Posterior vena cava (tissue), 2 donors: ENCODE results near the gene MAP3K4. TPM values are rescaled to one million over a fixed set of nuclear protein-coding genes. Genes with fewer than 3 reads are reported as not detected.
"Not testable (repeated sequence)": the region's sequence is repeated elsewhere in the genome, so short reads cannot be mapped to it uniquely, and the experiment has no call there.

Experiments
- DNase-seq: peaks from one replicate; pipeline ENCODE4 v3.0.0-alpha.2; 2020; ENCODE audit warnings: low spot score
- intact Hi-C, 2 donors: fragments of 100-400 bp; cut with DNase I; formaldehyde crosslinking; loops; one replicate each; pipeline versions ENCODE4 v1.14.1 to v1.14.2; 2022 to 2023
- total RNA-seq, 2 donors: library from RNA; stranded (reverse); fragmentation: NEBNext Ultra II Directional; extraction: Animal tissue kit (Norgen Biotek cat#: 25700); gene quantifications; one replicate each; pipeline ENCODE4 v1.2.1, GENCODE V29; 2021
- donor health status: DM: yes; HTN: yes; CAD: no.
- donor health status: DM: yes; HTN: yes; CAD: no.

The MAP3K4 gene
- total RNA-seq, 2 donors from 2014 or later: 34.3 to 45.4 TPM

- intact Hi-C loops: no loop called here
- no peak for DNase-seq
These were observed 116.5 kb downstream of the MAP3K4 start for GRCh38 chr6:161107779-161108730.

GRCh38 chr6:161108916-161109315, 117.3 kb downstream of the MAP3K4 start:
- no peak for DNase-seq
- intact Hi-C loops: no loop called here

- intact Hi-C loops: no loop called here
- DNase-seq: no peak
These were observed 117.8 kb downstream of the MAP3K4 start for GRCh38 chr6:161109366-161109765.

GRCh38 chr6:161110028-161110779, 118.6 kb downstream of the MAP3K4 start:
- intact Hi-C loops: no loop called here
- DNase-seq: no peak

GRCh38 chr6:161111261-161111660, 119.7 kb downstream of the MAP3K4 start:
- intact Hi-C loops: no loop called here
- DNase-seq: no peak

GRCh38 chr6:161115468-161115867, 123.9 kb downstream of the MAP3K4 start:
- no peak for DNase-seq
- intact Hi-C loops: no loop called here

GRCh38 chr6:161116554-161116953, 125.0 kb downstream of the MAP3K4 start:
- intact Hi-C loops: no loop called here
- DNase-seq: no peak

GRCh38 chr6:161117308-161117707, 125.7 kb downstream of the MAP3K4 start:
- no peak for DNase-seq
- intact Hi-C loops: no loop called here

- intact Hi-C loops: no loop called here
- no peak for DNase-seq
These were observed 126.4 kb downstream of the MAP3K4 start for GRCh38 chr6:161117942-161118341.

- intact Hi-C loops, DNase-seq: not testable (repeated sequence)
These were observed 131.8 kb downstream of the MAP3K4 start for GRCh38 chr6:161123319-161123718.

- no peak for DNase-seq
- intact Hi-C loops: no loop called here
These were observed 134.0 kb downstream of the MAP3K4 start for GRCh38 chr6:161125591-161125990.

GRCh38 chr6:161127071-161127740, 135.6 kb downstream of the MAP3K4 start:
- no peak for DNase-seq
- intact Hi-C loops: no loop called here

- no peak for DNase-seq
- intact Hi-C loops: no loop called here
These were observed 136.7 kb downstream of the MAP3K4 start for GRCh38 chr6:161128230-161128629.

- intact Hi-C loops: no loop called here
- no peak for DNase-seq
These were observed 137.2 kb downstream of the MAP3K4 start for GRCh38 chr6:161128680-161129196.

- no peak for DNase-seq
- intact Hi-C loops: loop anchor here in 1 of 2 donors (5.0 kb wide), 1 partner anchor 652 kb away; no protein-coding TSS in a partner anchor
These were observed 139.0 kb downstream of the MAP3K4 start for GRCh38 chr6:161130541-161130940.

- intact Hi-C loops: loop anchor here in 1 of 2 donors (5.0 kb wide), 1 partner anchor 651 kb away; no protein-coding TSS in a partner anchor
- no peak for DNase-seq
These were observed 139.6 kb downstream of the MAP3K4 start for GRCh38 chr6:161130967-161131766.

GRCh38 chr6:161132384-161132783, 140.8 kb downstream of the MAP3K4 start:
- intact Hi-C loops: loop anchor here in 1 of 2 donors (5.0 kb wide), 1 partner anchor 650 kb away; no protein-coding TSS in a partner anchor

GRCh38 chr6:161133963-161134362, 142.4 kb downstream of the MAP3K4 start:
- intact Hi-C loops: loop anchor here in 1 of 2 donors (5.0 kb wide), 1 partner anchor 648 kb away; no protein-coding TSS in a partner anchor
- DNase-seq: no peak

More at GRCh38 chr6:161132384-161132783, 140.8 kb downstream of the MAP3K4 start:
- no peak for DNase-seq
